ENCODE data around the gene CAMTA1.

- TF ChIP-seq CTCF (conservative IDR thresholded peaks at IDR 0.05; ENCODE audit: low read depth, low read length) (no peak), EZH2 (IDR thresholded peaks at IDR 0.05; ENCODE audit: borderline replicate concordance, low read depth, low read length, poor library complexity, severe bottlenecking) (no peak)
These were observed 807.0 kb downstream of the CAMTA1 start for GRCh38 chr1:7592120-7592798.

Data from A673 (cell line).